WERI-Rb-1 (cell line): ENCODE data around the gene HACD2.

ENCODE experiments used
- DNase-seq: peaks from one replicate; pipeline ENCODE4 v3.0.0-alpha.2; 2020
- H3K27ac ChIP-seq: fragments of 250-450 bp; sonication (Bioruptor Pico); 2 replicates; pipeline ENCODE4 v1.5.1; 2020; ENCODE audit warnings: mild to moderate bottlenecking, moderate library complexity
- H3K27me3 ChIP-seq: fragments of 250-450 bp; sonication (Bioruptor Pico); 2 replicates; pipeline ENCODE4 v1.5.1; 2021; ENCODE audit warnings: mild to moderate bottlenecking, low read depth, moderate library complexity; ENCODE audit not compliant: insufficient read depth, severe bottlenecking
- H3K36me3 ChIP-seq: fragments of 250-450 bp; sonication (Bioruptor Pico); 2 replicates; pipeline ENCODE4 v1.5.1; 2020; ENCODE audit warnings: mild to moderate bottlenecking, moderate library complexity
- H3K4me3 ChIP-seq: 2 replicates; pipeline ENCODE4 v1.5.1; 2011; ENCODE audit warnings: low read depth, mild to moderate bottlenecking, control low read depth, low read length
- H3K9me3 ChIP-seq: fragments of 250-450 bp; sonication (Bioruptor Pico); 2 replicates; pipeline ENCODE4 v1.5.1; 2021; ENCODE audit warnings: mild to moderate bottlenecking, moderate library complexity; ENCODE audit not compliant: severe bottlenecking
- CTCF ChIP-seq: IDR thresholded peaks from 2 replicates; pipeline ENCODE4 v1.5.1; 2011; ENCODE audit warnings: low read depth, mild to moderate bottlenecking, control low read depth, inconsistent platforms, low read length

HACD2 gene

GRCh38 chr3:123521179-123521969, 63.5 kb downstream of the HACD2 start:
- TF ChIP-seq CTCF, result no peak
- Histone ChIP-seq H3K27me3 (no peaks in the 10 kb centered on the region), H3K4me3 (no peak overlapping the region), H3K27ac (no peak overlapping the region), H3K9me3 (no peaks in the 10 kb centered on the region), H3K36me3 (peaks cover 17% of the 10 kb centered on the region)
- DNase-seq, result no peak

GRCh38 chr3:123520656-123521055, 64.2 kb downstream of the HACD2 start:
- no peak for DNase-seq
- Histone ChIP-seq H3K9me3 (no peaks in the 10 kb centered on the region), H3K27me3 (no peaks in the 10 kb centered on the region), H3K4me3 (no peak overlapping the region), H3K36me3 (peaks cover 17% of the 10 kb centered on the region), H3K27ac (no peak overlapping the region)
- TF ChIP-seq CTCF, result no peak

- no peak for TF ChIP-seq CTCF
- H3K36me3 ChIP-seq, result peaks cover 7% of the 10 kb centered on the region
- no peak for DNase-seq
Measured at GRCh38 chr3:123518892-123519485, 65.9 kb downstream of the HACD2 start.

GRCh38 chr3:123511726-123512125, 73.1 kb downstream of the HACD2 start:
- no peak for TF ChIP-seq CTCF
- Histone ChIP-seq H3K36me3 (peaks cover 3% of the 10 kb centered on the region), H3K4me3 (no peak overlapping the region), H3K27me3 (no peaks in the 10 kb centered on the region), H3K9me3 (no peaks in the 10 kb centered on the region), H3K27ac (no peak overlapping the region)
- no peak for DNase-seq

More at GRCh38 chr3:123518892-123519485, 65.9 kb downstream of the HACD2 start:
- H3K9me3 ChIP-seq, result no peaks in the 10 kb centered on the region
- no peak overlapping the region for H3K4me3 ChIP-seq
- no peak overlapping the region for H3K27ac ChIP-seq
- no peaks in the 10 kb centered on the region for H3K27me3 ChIP-seq

- Histone ChIP-seq H3K27me3 (no peaks in the 10 kb centered on the region), H3K9me3 (no peaks in the 10 kb centered on the region), H3K36me3 (peaks cover 3% of the 10 kb centered on the region; the same call in 1 of the 2 replicates), H3K4me3 (no peak overlapping the region), H3K27ac (no peak overlapping the region)
- TF ChIP-seq CTCF, result no peak
- no peak for DNase-seq
Measured at GRCh38 chr3:123511084-123511483, 73.8 kb downstream of the HACD2 start.
